Panc1 (cell line): ENCODE data around the gene RALGAPB. TPM values are rescaled to one million over a fixed set of nuclear protein-coding genes. Genes with fewer than 3 reads are reported as not detected.

ENCODE experiments used
- ATAC-seq: fragments of 200-7000 bp; cut with Tn5 transposase; 2 replicates; pipeline ENCODE4 v1.9.1; 2020; ENCODE audit warnings: mild to moderate bottlenecking, moderate library complexity
- BruUV-seq: library from RNA; stranded (reverse); fragments of 400-500 nt; replicated peaks from 2 replicates; lab custom pipeline; 2021; lab: Mats Ljungman, UMichigan
- CTCF ChIA-PET: fragments of 300-600 bp; sonication (Branson Sonifier 250); formaldehyde crosslinking; loops from one replicate; lab custom pipeline; 2022; ENCODE audit warnings: antibody characterized with exemption; lab: Charles Lee
- POLR2A ChIA-PET: fragments of 300-600 bp; sonication (Branson Sonifier 250); formaldehyde crosslinking; loops from one replicate; lab custom pipeline; 2022; ENCODE audit warnings: antibody characterized with exemption; lab: Charles Lee
- DNase-seq: peaks from one replicate; pipeline ENCODE4 v3.0.0-alpha.2; 2010; ENCODE audit warnings: low read depth, low spot score
- H3K27ac ChIP-seq: 2 replicates; pipeline ENCODE4 v1.5.1; 2011; ENCODE audit warnings: mild to moderate bottlenecking, low read length, inconsistent platforms
- H3K27me3 ChIP-seq: fragments of 200-500 bp; sonication (Bioruptor generic); 2 replicates; pipeline ENCODE4 v1.6.0; 2014; ENCODE audit warnings: low read length, inconsistent platforms; ENCODE audit not compliant: control insufficient read depth, insufficient read depth
- H3K36me3 ChIP-seq: fragments of 200-500 bp; sonication (Bioruptor generic); 2 replicates; pipeline ENCODE4 v1.5.1; 2014; ENCODE audit warnings: inconsistent platforms, mild to moderate bottlenecking, low read length, moderate library complexity; ENCODE audit not compliant: control insufficient read depth, insufficient read depth
- H3K4me1 ChIP-seq: 2 replicates; pipeline ENCODE4 v1.5.1; 2011; ENCODE audit warnings: inconsistent platforms, mild to moderate bottlenecking, low read length, moderate library complexity; ENCODE audit not compliant: control insufficient read depth, insufficient read depth
- H3K4me3 ChIP-seq, 2 experiments: 2 replicates each; pipeline ENCODE4 v1.5.1; 2011 to 2012; ENCODE audit warnings: low read depth in 2 of 2, low read length in 2 of 2, mild to moderate bottlenecking in 2 of 2, inconsistent platforms in 1 of 2, moderate library complexity in 1 of 2
- H3K9me3 ChIP-seq: fragments of 200-500 bp; sonication (Bioruptor generic); 2 replicates; pipeline ENCODE4 v1.5.1; 2014; ENCODE audit warnings: low read depth, mild to moderate bottlenecking, inconsistent platforms, low read length, moderate library complexity; ENCODE audit not compliant: control insufficient read depth, insufficient read depth
- POLR2AphosphoS5 ChIP-seq: IDR thresholded peaks from 2 replicates; pipeline ENCODE4 v1.6.1; 2012; ENCODE audit warnings: mild to moderate bottlenecking, low read depth, low read length, moderate library complexity
- SIN3A ChIP-seq: IDR thresholded peaks from 2 replicates; pipeline ENCODE4 v1.6.1; 2012; ENCODE audit warnings: low read depth, mild to moderate bottlenecking, low read length, moderate library complexity, borderline replicate concordance; ENCODE audit not compliant: insufficient read depth
- TCF7L2 ChIP-seq: IDR thresholded peaks from 2 replicates; pipeline ENCODE4 v1.6.1; 2011; ENCODE audit warnings: mild to moderate bottlenecking, low read depth, low read length, inconsistent platforms
- in situ Hi-C: cut with HindIII; loops from 2 replicates; pipeline ENCODE4 v1.10.0; 2016; ENCODE audit warnings: low sequenced_read_pairs, low pct_unique_long_range_greater_than_20kb
- intact Hi-C: fragments of 100-400 bp; cut with micrococcal nuclease; formaldehyde crosslinking; loops from one replicate; pipeline ENCODE4 v1.10.0; 2022; ENCODE audit not compliant: unreplicated experiment
- total RNA-seq: library from RNA; stranded (reverse); gene quantifications from one replicate; pipeline ENCODE4 v1.2.1, GENCODE V29; 2021; ENCODE audit not compliant: unreplicated experiment
- TF ChIP-seq, protein P1 (sequence below): fragments of 450-650 bp; IDR thresholded peaks from 2 replicates; pipeline ENCODE4 v1.5.1; 2017; ENCODE audit warnings: mild to moderate bottlenecking
- TF ChIP-seq, protein P2 (sequence below), 2 experiments: IDR thresholded peaks; 2 replicates each; pipeline ENCODE4 v1.6.1; 2011 to 2012; ENCODE audit warnings: low read depth in 2 of 2, control low read depth in 1 of 2, low read length in 1 of 2, mild to moderate bottlenecking in 1 of 2, moderate library complexity in 1 of 2; ENCODE audit not compliant: insufficient read depth in 1 of 2

RALGAPB gene
- total RNA-seq, 1 experiment from 2014 or later: 33.1 TPM

DNA sequence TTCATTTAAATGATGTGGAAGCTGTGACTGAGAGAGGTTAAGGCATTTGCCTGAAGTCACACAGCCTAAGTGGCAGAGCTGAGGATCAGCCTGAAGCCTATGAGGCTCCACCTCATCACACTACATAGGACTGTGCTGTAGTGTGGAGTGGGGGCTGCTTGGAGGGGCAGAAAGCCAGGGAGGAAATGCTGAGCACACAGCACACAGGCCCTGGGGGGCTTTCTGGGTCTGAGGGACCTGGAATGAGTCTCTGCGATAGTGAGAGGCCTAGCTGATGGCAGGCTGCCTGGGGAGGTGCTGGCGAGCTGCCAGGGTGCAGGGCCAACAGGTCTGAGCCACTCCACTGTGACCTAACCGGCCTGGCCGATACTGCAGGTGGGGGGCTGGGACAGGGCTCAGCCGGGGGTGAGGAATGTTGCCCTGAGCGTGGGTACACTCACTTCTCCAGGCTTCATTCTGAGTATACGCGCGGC, 126.8 kb downstream of the RALGAPB start:
- no TSS peak for BruUV-seq
- no peak for ATAC-seq
- in situ Hi-C loops: no loop called here
- ChIA-PET POLR2A (no interaction called here), CTCF (no interaction called here)
- no peaks in the 10 kb centered on the region for H3K36me3 ChIP-seq
- DNase-seq: no peak
- H3K27me3 ChIP-seq: peaks cover 9% of the 10 kb centered on the region
- no peak overlapping the region for H3K4me3 ChIP-seq
- H3K27ac ChIP-seq: no peak overlapping the region
- H3K9me3 ChIP-seq: no peaks in the 10 kb centered on the region
- TF ChIP-seq SIN3A (no peak), TCF7L2 (no peak), POLR2AphosphoS5 (no peak)
- TF ChIP-seq, protein P1, sequence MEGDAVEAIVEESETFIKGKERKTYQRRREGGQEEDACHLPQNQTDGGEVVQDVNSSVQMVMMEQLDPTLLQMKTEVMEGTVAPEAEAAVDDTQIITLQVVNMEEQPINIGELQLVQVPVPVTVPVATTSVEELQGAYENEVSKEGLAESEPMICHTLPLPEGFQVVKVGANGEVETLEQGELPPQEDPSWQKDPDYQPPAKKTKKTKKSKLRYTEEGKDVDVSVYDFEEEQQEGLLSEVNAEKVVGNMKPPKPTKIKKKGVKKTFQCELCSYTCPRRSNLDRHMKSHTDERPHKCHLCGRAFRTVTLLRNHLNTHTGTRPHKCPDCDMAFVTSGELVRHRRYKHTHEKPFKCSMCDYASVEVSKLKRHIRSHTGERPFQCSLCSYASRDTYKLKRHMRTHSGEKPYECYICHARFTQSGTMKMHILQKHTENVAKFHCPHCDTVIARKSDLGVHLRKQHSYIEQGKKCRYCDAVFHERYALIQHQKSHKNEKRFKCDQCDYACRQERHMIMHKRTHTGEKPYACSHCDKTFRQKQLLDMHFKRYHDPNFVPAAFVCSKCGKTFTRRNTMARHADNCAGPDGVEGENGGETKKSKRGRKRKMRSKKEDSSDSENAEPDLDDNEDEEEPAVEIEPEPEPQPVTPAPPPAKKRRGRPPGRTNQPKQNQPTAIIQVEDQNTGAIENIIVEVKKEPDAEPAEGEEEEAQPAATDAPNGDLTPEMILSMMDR: no peak
- TF ChIP-seq, protein P2, sequence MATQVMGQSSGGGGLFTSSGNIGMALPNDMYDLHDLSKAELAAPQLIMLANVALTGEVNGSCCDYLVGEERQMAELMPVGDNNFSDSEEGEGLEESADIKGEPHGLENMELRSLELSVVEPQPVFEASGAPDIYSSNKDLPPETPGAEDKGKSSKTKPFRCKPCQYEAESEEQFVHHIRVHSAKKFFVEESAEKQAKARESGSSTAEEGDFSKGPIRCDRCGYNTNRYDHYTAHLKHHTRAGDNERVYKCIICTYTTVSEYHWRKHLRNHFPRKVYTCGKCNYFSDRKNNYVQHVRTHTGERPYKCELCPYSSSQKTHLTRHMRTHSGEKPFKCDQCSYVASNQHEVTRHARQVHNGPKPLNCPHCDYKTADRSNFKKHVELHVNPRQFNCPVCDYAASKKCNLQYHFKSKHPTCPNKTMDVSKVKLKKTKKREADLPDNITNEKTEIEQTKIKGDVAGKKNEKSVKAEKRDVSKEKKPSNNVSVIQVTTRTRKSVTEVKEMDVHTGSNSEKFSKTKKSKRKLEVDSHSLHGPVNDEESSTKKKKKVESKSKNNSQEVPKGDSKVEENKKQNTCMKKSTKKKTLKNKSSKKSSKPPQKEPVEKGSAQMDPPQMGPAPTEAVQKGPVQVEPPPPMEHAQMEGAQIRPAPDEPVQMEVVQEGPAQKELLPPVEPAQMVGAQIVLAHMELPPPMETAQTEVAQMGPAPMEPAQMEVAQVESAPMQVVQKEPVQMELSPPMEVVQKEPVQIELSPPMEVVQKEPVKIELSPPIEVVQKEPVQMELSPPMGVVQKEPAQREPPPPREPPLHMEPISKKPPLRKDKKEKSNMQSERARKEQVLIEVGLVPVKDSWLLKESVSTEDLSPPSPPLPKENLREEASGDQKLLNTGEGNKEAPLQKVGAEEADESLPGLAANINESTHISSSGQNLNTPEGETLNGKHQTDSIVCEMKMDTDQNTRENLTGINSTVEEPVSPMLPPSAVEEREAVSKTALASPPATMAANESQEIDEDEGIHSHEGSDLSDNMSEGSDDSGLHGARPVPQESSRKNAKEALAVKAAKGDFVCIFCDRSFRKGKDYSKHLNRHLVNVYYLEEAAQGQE (IDR thresholded peaks at IDR 0.05; ENCODE audit: insufficient read depth in 1 of 2, low read depth in 2 of 2, low read length in 1 of 2): no peak
- intact Hi-C loops: no loop called here
- H3K4me1 ChIP-seq: peaks cover 5% of the 10 kb centered on the region

DNA sequence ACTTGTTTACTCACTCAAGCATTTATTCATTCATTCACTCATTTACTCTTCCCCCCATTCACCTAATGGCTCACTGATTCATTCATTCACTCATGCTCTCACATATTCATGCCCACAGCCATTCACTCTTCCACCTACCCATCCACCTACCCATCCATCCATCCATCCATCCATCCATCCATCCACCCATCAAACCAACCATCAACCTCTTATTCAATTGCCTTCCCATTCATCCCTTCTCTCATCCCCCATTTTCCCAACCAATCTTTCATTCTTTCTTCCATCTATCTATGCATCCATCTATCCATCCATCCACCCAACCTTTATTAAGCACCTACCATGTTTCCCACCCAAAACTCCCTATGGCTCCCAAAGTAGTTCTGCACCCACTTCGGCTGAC, 127.4 kb downstream of the RALGAPB start:
- in situ Hi-C loops (no loop called here), intact Hi-C loops (no loop called here)
- Histone ChIP-seq H3K4me1 (peaks cover 5% of the 10 kb centered on the region), H3K4me3 (no peak overlapping the region), H3K27ac (no peak overlapping the region), H3K27me3 (peaks cover 9% of the 10 kb centered on the region), H3K36me3 (no peaks in the 10 kb centered on the region), H3K9me3 (no peaks in the 10 kb centered on the region)
- DNase-seq (no peak), ATAC-seq (no peak)
- no TSS peak for BruUV-seq
- CTCF ChIA-PET: no interaction called here
- POLR2A ChIA-PET: no interaction called here
- TF ChIP-seq, protein P1: no peak
- TF ChIP-seq SIN3A (no peak), POLR2AphosphoS5 (no peak), TCF7L2 (no peak)
- TF ChIP-seq, protein P2 (IDR thresholded peaks at IDR 0.05; ENCODE audit: insufficient read depth in 1 of 2, low read depth in 2 of 2, low read length in 1 of 2): no peak
